NCI-H2029 treated with DMSO at 0.1 percent for 48 hours (cell line): Measurements from ENCODE around the gene PAFAH2.
A peak's percentile ranks its signal among the peaks of the same experiment; 100 is the strongest.

ENCODE experiments used
- DNase-seq: peaks from one replicate; lab custom pipeline; 2025; lab: John Stamatoyannopoulos, UW

PAFAH2 gene

GRCh38 chr1:25929016-25929415 lies 68.8 kb downstream of the PAFAH2 start:
- no peak for DNase-seq

GRCh38 chr1:25927521-25928265 lies 70.2 kb downstream of the PAFAH2 start:
- no peak for DNase-seq

GRCh38 chr1:25926731-25927496 lies 70.9 kb downstream of the PAFAH2 start:
- no peak for DNase-seq

- no peak for DNase-seq
Measured at GRCh38 chr1:25924454-25924853, 73.4 kb downstream of the PAFAH2 start.

- DNase-seq: no peak
Measured at GRCh38 chr1:25922971-25923552, 74.8 kb downstream of the PAFAH2 start.

GRCh38 chr1:25922056-25922970 lies 75.5 kb downstream of the PAFAH2 start:
- DNase-seq: peak; percentile 49

GRCh38 chr1:25918615-25919014 lies 79.2 kb downstream of the PAFAH2 start:
- DNase-seq: no peak

GRCh38 chr1:25917996-25918395 lies 79.9 kb downstream of the PAFAH2 start:
- DNase-seq: no peak

- DNase-seq: no peak
Measured at GRCh38 chr1:25916460-25916859, 81.4 kb downstream of the PAFAH2 start.

GRCh38 chr1:25914074-25914995 lies 83.5 kb downstream of the PAFAH2 start:
- no peak for DNase-seq

- DNase-seq: no peak
Measured at GRCh38 chr1:25913206-25913605, 84.7 kb downstream of the PAFAH2 start.

GRCh38 chr1:25912076-25912831 lies 85.6 kb downstream of the PAFAH2 start:
- DNase-seq: no peak

- DNase-seq: no peak
Measured at GRCh38 chr1:25911162-25911561, 86.7 kb downstream of the PAFAH2 start.
